GM12878 (cell line): ENCODE results near the gene CDC20B. TPM values are rescaled to one million over a fixed set of nuclear protein-coding genes. Genes with fewer than 3 reads are reported as not detected.

Experiments
- ATAC-seq: fragments of 200-7000 bp; cut with Tn5 transposase; 3 replicates; pipeline ENCODE4 v1.9.1; 2020; ENCODE audit warnings: mild to moderate bottlenecking, moderate library complexity
- BruUV-seq: library from RNA; stranded (reverse); fragments of 400-500 nt; replicated peaks from 2 replicates; lab custom pipeline; 2021; lab: Mats Ljungman, UMichigan
- CTCF ChIA-PET: fragments of 300-600 bp; sonication (Branson Sonifier 250); formaldehyde crosslinking; extraction: SDS; loops from one replicate; lab custom pipeline; 2021; ENCODE audit warnings: inconsistent platforms; lab: Yijun Ruan, JAX
- POLR2A ChIA-PET: fragments of 350-600 bp; formaldehyde crosslinking; extraction: SDS; loops from one replicate; lab custom pipeline; 2021; ENCODE audit warnings: inconsistent platforms; lab: Charles Lee
- RAD21 ChIA-PET: fragments of 300-600 bp; sonication (Branson Sonifier 250); formaldehyde crosslinking; loops from one replicate; lab custom pipeline; 2023; ENCODE audit warnings: antibody characterized with exemption; ENCODE audit not compliant: unreplicated experiment; lab: Charles Lee
- SMC1A ChIA-PET: fragments of 300-600 bp; sonication (Branson Sonifier 250); formaldehyde crosslinking; loops from one replicate; lab custom pipeline; 2023; ENCODE audit not compliant: unreplicated experiment, uncharacterized antibody; lab: Charles Lee
- DNase-seq: peaks from one replicate; pipeline ENCODE4 v3.0.0-alpha.2; 2011; ENCODE audit warnings: low read depth, low spot score
- FAIRE-seq: peaks from 3 replicates; lab custom pipeline; 2011; peaks lifted over from hg19 to GRCh38; lab: Jason Lieb, UNC
- H2AFZ ChIP-seq: 2 replicates; pipeline ENCODE4 v1.6.0; 2011; ENCODE audit warnings: low read depth, low read length, control low read depth; ENCODE audit not compliant: control insufficient read depth
- H3K27ac ChIP-seq: 2 replicates; pipeline ENCODE4 v1.5.1; 2011; ENCODE audit warnings: control low read depth; ENCODE audit not compliant: control insufficient read depth, insufficient read depth
- H3K27me3 ChIP-seq, 2 experiments: replicated peaks in 1 of 2; 2 replicates each; pipeline versions ENCODE4 v1.6.0 to v1.6.1; 2011; ENCODE audit warnings: low read length in 1 of 2; ENCODE audit not compliant: control insufficient read depth in 2 of 2, insufficient read depth in 2 of 2
- H3K36me3 ChIP-seq, 2 experiments: 2 replicates each; pipeline ENCODE4 v1.5.1; 2011; ENCODE audit warnings: low read length in 1 of 2; ENCODE audit not compliant: control insufficient read depth in 2 of 2, insufficient read depth in 2 of 2
- H3K4me1 ChIP-seq: 2 replicates; pipeline ENCODE4 v1.6.1; 2011; ENCODE audit warnings: mild to moderate bottlenecking, low read length, moderate library complexity, mixed read lengths; ENCODE audit not compliant: control insufficient read depth, insufficient read depth
- H3K4me2 ChIP-seq: 2 replicates; pipeline ENCODE4 v1.6.0; 2011; ENCODE audit warnings: control low read depth; ENCODE audit not compliant: control insufficient read depth, insufficient read depth
- H3K4me3 ChIP-seq: fragments of 200-600 bp; sonication (generic); 2 replicates; pipeline ENCODE4 v1.5.1; 2016
- H3K79me2 ChIP-seq: 2 replicates; pipeline ENCODE4 v1.6.0; 2011; ENCODE audit warnings: low read length; ENCODE audit not compliant: control insufficient read depth, insufficient read depth
- H3K9ac ChIP-seq: 2 replicates; pipeline ENCODE4 v1.8.0; 2011; ENCODE audit warnings: low read length, control low read depth, mixed read lengths; ENCODE audit not compliant: control insufficient read depth, insufficient read depth
- H3K9me3 ChIP-seq: replicated peaks from 3 replicates; pipeline ENCODE4 v1.5.1; 2011; ENCODE audit warnings: mild to moderate bottlenecking, low read length; ENCODE audit not compliant: control insufficient read depth, insufficient read depth
- H4K20me1 ChIP-seq: 2 replicates; pipeline ENCODE4 v1.6.0; 2011; ENCODE audit not compliant: control insufficient read depth, insufficient read depth
- HDAC6 ChIP-seq: fragments of 200-600 bp; sonication (generic); IDR thresholded peaks from one replicate; pipeline ENCODE4 v1.8.0; 2017; ENCODE audit warnings: antibody characterized with exemption; ENCODE audit not compliant: unreplicated experiment
- WGBS: methylation state at CpG from one replicate; pipeline ENCODE4 v1.1.6; 2016; ENCODE audit warnings: low lambda C conversion rate; ENCODE audit not compliant: insufficient replicate concordance, insufficient coverage; ENCODE audit errors: missing lambda C conversion rate; 5-methylcytosine and 5-hydroxymethylcytosine counted together
- in situ Hi-C: fragments of 300-500 bp; cut with MboI; formaldehyde crosslinking; loops from 9 replicates; pipeline ENCODE4 v1.14.3; 2018; ENCODE audit warnings: mixed read lengths
- intact Hi-C: fragments of 100-400 bp; cut with micrococcal nuclease; formaldehyde crosslinking; loops from one replicate; pipeline ENCODE4 v1.14.2; 2022; ENCODE audit not compliant: unreplicated experiment
- polyA plus RNA-seq, 11 experiments: library from polyadenylated mRNA; depleted of rRNA in 4 of 11; unstranded in 6 of 11; stranded (reverse) in 5 of 11; fragments of >200 nt; fragmentation: Nextera tagmentation in 4 of 11; fragmentation: Illumina TruSeq in 1 of 11; extraction: Ambion mirVana in 4 of 11; extraction: Trizol in 1 of 11; gene quantifications; 1 replicate in 1 of 11; 2 replicates in 10 of 11; pipeline versions ENCODE4 v1.2.1 to v1.2.3, GENCODE V29; 2011 to 2016; ENCODE audit warnings: inconsistent platforms in 2 of 11, missing spikeins in 2 of 11, low read depth in 1 of 11
- total RNA-seq, 4 experiments: library from RNA; depleted of rRNA in 3 of 4; stranded (reverse); fragments of >200 nt in 3 of 4; fragmentation: Illumina TruSeq in 1 of 4; extraction: Trizol in 1 of 4; gene quantifications; 2 replicates each; pipeline versions ENCODE4 v1.2.1 to v1.2.3, GENCODE V29; 2013 to 2021
- TF ChIP-seq, protein P1 (sequence below): IDR thresholded peaks from 2 replicates; pipeline ENCODE4 v1.6.1; 2012; ENCODE audit warnings: mild to moderate bottlenecking, low read depth, low read length

CDC20B gene
- total and polyA plus RNA-seq, 10 of the 15 experiments (the other 5 are each of a cell fraction or from before 2014, with no cell fraction given), result 0.05 to 0.11 TPM; not detected in 8

DNA sequence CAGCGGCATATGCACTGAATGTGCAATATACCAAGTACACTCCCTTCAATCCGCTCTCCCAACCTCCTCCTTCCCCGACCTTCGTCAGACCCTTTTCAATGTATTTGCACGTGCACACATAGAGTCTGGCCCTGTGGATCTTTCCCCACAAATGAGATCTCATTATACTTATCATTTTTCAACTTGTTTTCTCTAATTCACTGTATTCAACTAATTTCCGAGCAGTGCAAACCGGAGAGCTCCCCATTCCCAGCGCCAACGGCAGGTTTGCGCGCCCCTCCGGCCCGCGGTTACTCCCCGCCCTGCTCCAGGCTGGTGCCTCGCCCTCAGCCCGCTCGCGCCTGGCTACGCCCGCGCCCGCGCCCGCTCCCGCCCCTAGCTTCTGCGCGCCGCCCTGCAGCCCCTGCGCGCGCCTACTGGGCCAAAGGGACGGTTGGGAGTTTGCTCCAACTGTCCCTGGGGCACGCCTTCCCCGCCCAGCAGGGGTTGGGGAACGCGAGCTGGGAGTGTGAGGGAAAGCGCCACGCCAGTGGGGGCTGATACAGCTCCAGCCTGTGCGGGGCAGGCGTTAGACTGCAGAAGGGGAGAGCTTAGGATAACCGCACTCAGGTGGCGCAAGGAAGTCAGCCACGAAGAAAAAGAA, 3.3 kb upstream of the CDC20B start:
- H3K9me3 ChIP-seq, result no peaks in the 10 kb centered on the region; the same call in 2 of the 3 replicates
- no TSS peak for BruUV-seq
- ChIA-PET POLR2A (no interaction called here), CTCF (interaction anchor here (1.2 to 1.3 kb wide), 2 partner anchors 9 to 30 kb away, joined by 3 to 4 read pairs; no protein-coding TSS in a partner anchor), SMC1A (interaction anchor here (0.6 kb wide), 1 partner anchor 1516 kb away, joined by 3 read pairs; no protein-coding TSS in a partner anchor), RAD21 (no interaction called here)
- H3K27me3 ChIP-seq, result peaks cover 3 to 21% of the 10 kb centered on the region in 2 experiments; a peak in 3 of 4 replicates
- H3K9ac ChIP-seq, result no peak overlapping the region
- peaks cover 9% of the 10 kb centered on the region for H3K4me1 ChIP-seq
- ATAC-seq (peak; percentile 20; the same call in 2 of the 3 replicates), DNase-seq (no peak), FAIRE-seq (no peak)
- no peaks in the 10 kb centered on the region for H4K20me1 ChIP-seq
- H3K4me2 ChIP-seq, result peak overlapping the region; percentile 47
- in situ Hi-C loops, result loop anchor here (10.0 kb wide), 1 partner anchor 1019 kb away; no protein-coding TSS in a partner anchor
- TF ChIP-seq HDAC6, result peak; percentile 10
- TF ChIP-seq, protein P1, sequence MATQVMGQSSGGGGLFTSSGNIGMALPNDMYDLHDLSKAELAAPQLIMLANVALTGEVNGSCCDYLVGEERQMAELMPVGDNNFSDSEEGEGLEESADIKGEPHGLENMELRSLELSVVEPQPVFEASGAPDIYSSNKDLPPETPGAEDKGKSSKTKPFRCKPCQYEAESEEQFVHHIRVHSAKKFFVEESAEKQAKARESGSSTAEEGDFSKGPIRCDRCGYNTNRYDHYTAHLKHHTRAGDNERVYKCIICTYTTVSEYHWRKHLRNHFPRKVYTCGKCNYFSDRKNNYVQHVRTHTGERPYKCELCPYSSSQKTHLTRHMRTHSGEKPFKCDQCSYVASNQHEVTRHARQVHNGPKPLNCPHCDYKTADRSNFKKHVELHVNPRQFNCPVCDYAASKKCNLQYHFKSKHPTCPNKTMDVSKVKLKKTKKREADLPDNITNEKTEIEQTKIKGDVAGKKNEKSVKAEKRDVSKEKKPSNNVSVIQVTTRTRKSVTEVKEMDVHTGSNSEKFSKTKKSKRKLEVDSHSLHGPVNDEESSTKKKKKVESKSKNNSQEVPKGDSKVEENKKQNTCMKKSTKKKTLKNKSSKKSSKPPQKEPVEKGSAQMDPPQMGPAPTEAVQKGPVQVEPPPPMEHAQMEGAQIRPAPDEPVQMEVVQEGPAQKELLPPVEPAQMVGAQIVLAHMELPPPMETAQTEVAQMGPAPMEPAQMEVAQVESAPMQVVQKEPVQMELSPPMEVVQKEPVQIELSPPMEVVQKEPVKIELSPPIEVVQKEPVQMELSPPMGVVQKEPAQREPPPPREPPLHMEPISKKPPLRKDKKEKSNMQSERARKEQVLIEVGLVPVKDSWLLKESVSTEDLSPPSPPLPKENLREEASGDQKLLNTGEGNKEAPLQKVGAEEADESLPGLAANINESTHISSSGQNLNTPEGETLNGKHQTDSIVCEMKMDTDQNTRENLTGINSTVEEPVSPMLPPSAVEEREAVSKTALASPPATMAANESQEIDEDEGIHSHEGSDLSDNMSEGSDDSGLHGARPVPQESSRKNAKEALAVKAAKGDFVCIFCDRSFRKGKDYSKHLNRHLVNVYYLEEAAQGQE, result no peak
- 2% methylated on average over 44 of the region's 44 CpGs for WGBS
- H3K27ac ChIP-seq, result no peak overlapping the region
- intact Hi-C loops, result loop anchor here (10.0 kb wide), 2 partner anchors 729 to 1089 kb away; no protein-coding TSS in a partner anchor
- no peaks in the 10 kb centered on the region for H3K36me3 ChIP-seq
- no peak overlapping the region for H2AFZ ChIP-seq
- no peak overlapping the region for H3K4me3 ChIP-seq
- no peaks in the 10 kb centered on the region for H3K79me2 ChIP-seq
